HG03135 (cell line): ENCODE measurements around the gene TOP2B.

Experiments used
- ATAC-seq: cut with Tn5 transposase; IDR thresholded peaks from one replicate; pipeline ENCODE4 v1.9.1; 2021; ENCODE audit warnings: mild to moderate bottlenecking, moderate library complexity; ENCODE audit not compliant: unreplicated experiment

Gene TOP2B

DNA sequence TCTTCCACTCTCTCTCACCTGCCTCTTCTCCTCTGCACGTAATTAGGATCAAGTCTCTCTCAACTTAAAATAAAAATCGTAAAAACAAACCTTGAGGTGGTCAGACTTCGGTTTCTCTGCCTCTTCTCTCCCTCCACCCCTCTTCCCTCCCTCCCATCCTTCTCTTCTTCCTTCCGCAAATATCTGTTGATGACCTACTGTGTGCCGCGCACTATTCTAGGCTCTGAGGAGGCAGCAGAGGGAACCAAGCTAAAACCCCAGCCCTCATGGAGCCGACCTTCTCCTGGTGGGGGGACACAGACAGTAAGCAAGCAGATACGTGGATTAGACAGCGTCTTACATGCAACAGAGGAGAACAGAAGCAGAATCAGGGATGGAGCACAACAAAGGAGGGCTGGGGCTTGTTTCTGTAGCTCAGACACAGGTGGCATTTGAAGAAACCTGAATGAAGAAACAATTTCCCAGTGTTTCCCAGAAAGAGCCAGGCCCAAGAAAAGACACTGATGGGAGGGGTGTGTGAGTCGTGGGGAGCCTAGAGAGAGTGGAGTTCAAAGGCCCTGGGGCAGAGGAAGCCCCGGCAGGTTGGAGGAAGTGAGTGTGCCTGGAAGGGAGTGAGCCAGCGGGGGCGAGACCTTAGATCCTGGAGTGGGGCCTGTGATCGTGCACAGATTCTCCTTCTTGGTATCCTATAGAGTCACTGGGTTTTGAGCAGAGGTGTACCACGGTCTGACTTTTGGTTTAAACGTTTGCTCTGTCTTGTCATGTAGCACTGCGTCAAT is 80.5 kb downstream of the TOP2B start:
- ATAC-seq = no peak

DNA sequence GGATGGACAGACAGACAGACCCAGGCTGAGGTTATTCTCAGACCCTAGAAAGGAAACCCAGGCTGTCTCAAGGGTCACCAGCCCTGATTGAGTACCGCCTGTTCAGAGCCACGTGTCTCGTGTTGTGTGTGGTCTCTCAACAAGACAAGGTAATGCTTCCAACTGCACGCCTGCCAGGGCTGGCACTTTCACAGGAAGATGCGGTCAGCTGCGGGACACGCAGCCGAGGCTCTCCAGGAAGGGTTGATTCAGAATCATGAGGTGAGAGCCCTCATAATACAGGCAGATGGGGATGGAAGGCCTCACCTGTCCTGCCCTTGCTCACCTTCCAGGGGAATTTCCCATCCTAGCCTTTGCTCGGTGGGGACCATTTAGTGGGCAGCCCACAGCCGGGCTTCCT is 81.4 kb downstream of the TOP2B start:
- ATAC-seq = no peak

DNA sequence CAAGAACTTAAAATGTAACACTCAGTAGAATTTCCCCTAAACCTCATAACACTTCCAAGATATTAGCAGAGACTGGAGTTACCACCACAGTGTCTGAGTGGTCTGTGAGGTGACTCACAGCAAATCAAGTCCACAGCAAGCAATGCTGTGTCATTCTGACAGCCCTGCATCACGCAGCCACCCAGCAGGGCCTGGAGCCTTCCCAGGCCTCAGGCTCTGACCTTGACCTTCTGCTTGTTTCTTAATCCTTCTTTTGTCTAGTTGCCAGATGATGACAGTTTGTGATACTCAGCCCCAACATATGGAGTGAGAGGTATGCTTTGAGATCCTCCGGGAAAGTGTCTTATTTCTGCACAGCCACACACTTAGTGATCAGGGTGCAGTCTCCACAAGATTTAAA is 82.5 kb downstream of the TOP2B start:
- ATAC-seq = no peak

DNA sequence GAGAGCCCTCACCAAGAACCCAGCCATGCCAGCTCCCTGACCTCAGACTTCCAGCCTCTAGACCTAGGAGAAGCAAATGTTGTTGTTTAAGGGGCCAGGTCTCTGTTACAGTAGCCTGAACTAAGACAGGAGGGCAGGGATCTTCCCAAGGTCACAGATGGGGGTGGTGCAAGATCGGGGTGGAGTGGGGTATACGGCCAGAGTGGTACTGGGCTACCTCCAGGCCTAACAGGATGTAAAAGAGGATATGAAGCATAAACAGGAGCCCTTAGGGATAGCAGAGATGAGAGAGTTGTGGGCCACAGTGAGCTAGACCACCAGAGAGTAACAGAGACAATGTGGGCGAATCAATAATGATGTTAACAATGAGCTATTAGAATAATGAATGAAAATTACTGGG is 82.9 kb downstream of the TOP2B start:
- no peak for ATAC-seq

DNA sequence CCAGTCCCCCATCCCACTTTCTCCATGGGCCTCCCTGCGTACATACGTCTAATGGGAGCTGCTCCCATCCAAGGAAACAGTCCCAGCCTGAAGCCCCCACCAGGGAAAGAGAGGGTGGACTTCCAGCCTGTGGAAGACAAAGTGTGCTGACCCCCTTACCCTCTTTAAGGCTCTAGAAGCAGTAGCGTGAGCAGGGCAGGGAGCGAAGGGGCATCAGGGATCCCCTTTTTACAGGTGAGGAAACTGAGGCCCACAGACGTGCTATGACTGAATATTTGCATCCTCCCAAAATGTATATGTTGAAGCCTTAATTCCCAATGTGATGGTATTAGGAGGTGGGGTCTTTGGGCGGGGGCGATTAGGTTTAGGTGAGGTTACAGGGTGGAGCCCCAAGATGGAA is 83.4 kb downstream of the TOP2B start:
- no peak for ATAC-seq

DNA sequence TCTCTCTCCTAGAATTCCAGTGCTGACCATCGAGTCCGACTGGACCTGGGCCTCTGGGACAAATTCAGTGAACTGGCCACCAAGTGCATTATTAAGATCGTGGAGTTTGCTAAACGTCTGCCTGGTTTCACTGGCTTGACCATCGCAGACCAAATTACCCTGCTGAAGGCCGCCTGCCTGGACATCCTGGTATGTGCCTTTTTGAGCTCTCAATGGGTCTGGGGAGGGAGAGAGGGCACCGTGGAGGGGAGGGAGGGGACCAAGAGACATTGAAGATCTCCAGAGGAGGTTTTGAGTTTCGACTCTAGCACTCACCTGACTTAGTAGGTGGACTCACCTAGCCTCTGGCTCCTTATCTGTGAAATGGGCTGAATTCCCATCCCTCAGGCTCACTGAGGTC is 84.2 kb downstream of the TOP2B start:
- no peak for ATAC-seq

DNA sequence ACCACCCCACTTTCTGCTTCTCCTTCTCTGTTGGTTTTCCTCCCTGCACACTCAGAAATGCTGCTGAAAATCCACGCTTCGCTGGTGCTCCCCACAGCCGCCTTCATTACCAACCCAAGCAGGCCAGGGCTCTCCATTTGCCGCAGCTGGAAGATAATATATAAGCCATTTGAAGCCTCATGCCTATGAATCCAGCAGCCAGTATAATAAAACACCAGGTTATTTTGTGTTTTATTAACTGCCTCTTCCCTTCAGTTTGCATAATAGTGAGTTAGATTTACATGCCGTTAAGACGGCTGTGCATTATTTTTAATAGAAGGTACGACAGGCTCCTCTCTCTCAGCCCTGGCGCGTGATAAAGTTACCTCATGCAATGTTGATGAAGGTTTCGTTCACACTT is 86.6 kb downstream of the TOP2B start:
- ATAC-seq = no peak

DNA sequence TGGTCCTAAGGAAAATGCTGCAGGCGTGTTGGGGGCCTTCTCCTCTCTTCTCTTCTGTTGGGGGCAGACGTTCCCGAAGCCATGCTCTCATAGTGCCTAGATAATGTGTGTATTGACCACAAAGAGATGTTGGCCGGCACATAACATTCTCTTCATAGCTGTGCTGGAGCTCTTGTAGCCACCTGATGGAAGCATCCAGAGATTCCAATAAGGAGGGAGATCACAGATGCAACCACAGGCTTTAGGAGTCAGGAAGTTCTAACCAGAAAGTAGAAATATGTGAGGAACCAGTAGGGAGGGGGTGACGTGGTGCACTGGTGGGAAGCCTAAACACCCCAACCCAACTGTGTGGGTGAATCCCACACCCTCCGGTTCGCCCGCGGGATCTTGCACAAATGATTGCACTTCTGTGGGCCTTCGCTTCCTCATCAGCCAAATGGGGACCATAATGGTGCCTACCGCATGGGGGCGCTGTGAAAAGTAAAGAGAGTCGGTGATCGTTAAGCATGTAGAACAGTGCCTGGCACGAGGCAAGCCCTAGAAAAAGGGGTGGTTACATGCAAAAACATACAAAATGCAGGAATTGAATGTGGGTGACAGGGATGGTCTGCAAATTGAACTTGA is 87.8 kb downstream of the TOP2B start:
- no peak for ATAC-seq

DNA sequence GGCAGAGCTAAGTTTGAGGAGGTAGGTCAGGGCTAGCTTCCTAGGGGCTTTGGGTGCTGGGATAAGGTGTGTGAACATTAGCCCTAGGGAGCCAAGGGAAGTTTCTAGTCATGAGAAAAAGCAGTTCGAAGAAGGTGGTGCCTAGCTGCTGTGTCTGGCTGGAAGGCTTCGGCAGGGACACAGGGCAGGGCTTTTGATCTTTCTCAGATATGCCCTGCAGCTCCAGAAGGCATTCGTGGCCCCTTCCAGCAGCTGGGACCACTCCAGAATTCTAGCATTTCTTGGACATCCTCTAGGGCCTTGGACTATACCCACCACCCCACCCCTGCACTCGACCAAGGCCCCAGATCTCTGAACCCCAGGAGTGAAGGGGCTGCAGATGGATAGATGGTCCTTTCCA is 88.6 kb downstream of the TOP2B start:
- no peak for ATAC-seq

DNA sequence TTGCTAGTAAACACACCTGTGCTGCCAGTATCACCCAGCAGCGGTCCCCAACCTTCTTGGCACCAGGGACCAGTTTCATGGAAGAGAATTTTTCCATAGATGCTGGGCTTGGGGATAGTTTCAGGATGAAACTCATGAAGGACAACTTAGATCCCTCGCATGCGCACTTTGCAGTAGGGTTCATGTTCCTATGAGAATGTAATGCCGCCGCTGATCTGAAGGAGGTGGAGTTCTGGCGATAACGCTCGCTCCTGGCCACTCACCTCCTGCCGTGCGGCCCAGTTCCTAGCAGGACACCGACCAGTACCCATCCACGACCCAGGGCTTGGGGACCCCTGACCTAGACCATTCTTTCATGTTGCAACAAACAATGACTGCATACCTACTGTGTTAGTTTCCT is 89.7 kb downstream of the TOP2B start:
- ATAC-seq = no peak

DNA sequence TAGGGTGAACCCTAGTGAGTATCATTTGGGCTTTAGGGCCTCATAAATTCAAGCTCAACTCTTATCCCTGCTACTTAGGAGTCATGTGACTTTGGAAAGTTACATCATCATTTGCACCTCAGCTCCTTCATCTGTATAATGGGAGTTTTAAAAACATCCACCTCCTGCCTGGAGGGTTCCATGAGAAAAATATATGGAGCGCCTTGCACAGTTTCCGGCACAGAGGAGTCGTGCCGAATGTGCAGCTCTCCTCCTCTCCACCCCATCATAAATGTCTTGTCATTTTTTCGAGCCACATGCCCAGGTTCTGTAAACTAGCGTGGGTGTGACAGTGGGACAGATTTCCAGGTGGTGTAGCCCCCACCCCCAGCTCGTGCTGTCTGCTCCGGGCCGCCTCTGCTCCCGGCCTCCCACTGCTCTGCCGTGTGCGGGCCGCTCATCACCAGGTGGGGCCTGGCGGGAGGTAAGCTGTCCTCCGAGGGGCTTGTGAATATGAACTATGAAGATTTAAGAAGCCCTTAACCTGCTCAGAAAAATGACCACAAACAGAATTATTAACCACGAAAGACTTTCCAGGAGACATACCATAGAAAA is 90.4 kb downstream of the TOP2B start:
- ATAC-seq = no peak

DNA sequence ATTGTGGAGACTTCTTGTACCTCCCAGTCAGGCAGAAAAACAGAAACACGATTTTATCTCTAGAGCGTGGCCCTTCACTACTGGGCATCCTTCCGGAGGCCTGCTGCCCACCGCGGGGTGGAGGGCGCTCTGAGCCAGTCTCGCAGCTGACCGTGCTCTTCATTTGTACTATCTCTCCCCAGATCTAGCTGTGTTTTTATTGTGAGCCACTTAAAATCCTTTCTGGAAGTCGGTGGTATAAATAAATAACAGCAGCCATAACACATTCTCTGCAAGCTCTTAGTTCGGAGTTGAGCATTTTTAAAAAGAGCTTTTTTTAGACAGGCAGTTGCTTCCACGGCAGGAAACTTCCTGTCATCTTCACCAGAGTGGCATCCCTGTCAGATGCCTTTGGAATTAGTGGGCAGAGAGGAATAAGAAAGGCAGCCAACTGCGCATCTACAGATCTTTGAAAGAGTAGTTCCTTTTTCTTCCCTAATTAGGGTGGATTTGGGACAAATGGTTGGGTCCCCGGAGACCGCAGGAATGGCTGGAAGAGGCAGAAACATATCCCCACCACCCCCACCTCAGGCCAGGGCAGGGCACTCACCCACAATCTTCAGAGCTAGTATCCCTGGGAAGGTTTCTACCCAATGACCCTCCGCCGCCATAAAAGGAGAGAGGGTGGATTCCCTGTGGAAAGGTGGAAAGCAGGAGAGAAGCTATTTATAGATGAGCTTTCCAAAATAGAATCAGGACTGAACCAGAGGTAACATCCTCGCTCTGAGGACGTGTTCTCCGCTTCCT is 91.1 kb downstream of the TOP2B start:
- no peak for ATAC-seq

DNA sequence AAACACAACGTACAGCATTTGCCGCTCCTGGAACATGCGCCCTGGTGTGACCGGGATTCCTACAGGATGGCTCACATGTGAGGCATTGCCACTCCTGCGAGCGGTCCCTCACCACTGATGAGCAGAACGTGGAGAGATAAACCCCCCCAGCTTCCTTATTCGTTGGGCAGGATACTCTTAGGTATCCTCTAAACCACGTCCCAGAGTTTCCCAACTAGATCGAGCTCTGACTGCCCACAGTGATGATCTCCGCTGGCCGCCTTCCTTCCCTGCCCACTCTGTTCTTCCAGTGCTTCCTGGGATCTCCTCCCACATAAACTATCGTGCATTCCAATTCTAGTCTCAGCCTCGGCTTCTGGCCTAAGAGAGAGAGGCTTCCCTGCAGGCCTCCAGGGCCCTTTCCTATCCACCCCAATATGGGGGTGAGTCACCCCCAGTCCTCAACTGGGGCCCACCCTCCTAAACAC is 91.8 kb downstream of the TOP2B start:
- no peak for ATAC-seq

DNA sequence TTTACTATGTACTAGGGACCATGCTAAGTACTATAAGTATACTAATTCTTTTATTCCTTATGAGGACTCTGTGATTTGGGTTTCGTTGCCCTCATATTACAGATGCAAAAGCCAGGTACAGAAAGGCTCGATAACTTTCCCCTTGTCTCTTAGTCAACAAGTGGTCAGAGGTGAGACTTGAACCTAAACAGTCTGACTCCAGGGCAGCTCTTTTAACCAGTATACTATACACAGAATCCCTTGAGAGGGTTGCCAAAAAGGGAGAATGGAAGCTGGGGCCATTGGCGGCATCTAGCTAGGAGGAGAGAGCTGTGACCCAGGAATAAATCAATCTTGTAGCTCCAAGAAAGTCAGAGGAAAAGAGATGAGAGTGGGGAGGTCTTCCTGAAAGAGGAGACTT is 92.4 kb downstream of the TOP2B start:
- ATAC-seq = no peak

DNA sequence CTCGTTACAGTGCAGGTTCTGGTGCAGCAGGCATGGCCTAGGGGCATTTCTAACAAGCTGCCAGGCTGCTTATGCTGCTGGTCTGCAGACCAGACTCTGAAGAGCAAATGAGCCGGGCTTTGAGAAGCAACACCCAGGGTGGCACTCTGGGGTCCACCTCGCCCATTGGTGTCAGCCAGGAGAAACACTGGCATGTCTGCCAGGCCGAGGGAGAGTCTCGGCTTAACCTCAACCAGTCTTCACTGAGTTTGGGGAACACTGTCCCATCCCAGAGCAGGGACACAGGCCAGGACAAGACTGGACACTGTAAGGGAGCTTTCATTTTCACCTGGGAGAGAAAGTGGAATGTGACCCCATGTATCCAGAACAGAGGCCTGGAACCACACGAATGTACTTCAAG is 93.4 kb downstream of the TOP2B start:
- ATAC-seq = no peak

DNA sequence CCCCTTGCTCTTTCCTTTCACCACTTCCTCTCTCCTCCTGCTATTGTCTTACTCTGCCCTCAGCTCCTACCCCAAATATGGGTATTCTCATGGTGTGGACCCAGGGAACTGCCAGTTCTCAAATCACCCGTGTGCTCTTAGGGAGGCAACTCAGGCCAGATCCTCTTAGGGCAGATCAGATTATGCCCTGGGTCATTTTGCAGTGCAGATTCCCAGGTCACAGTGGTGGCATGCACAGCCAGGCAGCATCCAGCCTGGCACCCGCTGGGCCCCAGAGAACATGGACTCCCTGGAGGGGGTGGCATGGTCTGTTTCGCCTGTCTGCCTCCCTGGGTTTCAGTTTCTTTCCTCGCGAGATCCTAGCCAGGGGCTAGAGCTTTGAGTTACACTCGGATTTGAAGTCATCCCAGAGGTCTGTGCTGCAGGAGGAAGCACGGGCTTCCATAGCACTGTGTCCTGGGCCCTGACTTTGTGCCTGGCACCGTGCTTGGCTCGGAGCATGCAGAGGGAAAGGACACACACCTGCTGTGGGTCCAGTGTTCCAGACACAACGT is 96.1 kb downstream of the TOP2B start:
- no peak for ATAC-seq

DNA sequence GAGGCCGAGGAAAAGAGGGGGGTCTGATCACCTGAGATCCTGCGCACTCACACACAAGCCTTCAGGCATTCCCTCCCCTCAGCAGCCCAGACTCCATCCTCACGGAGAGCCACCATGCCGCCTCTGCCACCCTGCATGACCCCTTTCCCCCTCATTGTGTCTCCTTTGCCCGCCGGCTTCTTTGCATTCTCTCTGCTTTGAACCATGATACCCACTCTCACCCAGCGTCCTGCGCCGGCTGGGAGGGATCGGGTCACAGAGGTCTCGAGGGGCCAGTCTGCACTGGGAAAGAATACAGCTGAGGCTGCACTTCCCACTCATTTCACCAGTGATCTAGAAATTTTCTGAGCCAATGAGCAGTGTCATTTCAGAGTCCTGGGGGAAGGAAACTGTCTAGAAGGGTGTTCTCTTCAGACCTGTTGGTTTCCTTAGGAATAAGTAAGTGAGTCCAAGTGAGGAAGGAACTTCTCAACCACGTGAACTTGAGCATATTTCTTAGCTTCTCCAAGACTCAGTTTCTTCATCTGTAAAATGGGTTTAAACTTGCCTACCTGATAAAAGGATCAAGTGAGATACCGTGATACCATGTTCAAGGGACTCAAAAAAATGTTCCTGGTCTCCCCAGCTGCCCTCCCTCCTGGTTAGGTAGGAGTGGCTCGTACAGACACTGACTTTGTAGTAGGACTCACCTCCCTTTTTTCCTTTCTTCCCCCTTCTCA is 96.7 kb downstream of the TOP2B start:
- ATAC-seq = no peak

DNA sequence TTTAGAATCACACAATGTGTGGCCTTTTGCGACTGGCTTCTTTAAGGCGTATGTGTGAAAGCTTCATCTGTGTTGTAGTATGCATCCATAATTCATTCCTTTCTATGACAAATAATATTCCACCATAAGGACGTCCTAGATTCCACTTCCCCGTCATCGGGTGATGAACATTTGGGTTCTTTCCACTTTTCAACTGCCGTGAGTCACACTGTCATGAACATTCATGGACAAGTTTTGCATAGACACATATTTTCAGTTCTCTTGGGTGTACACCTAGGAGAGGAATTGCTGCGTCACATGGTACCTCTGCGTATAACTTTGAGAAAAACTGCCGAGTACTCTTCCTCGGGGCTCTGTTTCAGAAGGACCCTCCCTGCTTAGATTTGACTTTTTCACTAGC is 97.3 kb downstream of the TOP2B start:
- no peak for ATAC-seq

DNA sequence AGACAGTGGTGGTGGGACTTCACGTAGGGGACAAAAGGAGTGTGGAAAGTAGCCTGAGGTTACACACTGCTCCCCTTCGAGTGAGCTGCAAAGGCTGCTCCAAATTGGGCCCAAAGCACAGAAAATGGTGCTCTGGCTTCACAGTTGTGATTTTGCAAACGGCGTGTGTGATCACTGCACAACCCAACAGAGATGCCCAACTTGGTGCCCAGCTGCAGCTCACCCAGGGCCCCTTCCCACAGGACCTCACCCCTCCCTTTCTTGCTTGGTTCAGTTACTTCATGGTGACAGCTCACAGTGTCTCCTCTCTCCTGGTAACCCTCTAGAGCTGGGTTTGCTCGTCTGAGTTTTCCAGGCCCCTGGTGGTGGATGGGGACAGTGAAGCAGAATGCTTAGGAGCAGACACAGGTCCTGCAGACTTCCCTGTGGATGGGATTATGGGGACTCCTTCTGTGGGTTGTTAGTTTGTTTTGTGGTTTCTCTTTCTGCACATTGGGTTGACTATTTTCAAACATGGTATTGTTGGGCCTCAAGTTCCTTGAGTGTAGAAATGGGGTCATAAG is 98.3 kb downstream of the TOP2B start:
- ATAC-seq = no peak

DNA sequence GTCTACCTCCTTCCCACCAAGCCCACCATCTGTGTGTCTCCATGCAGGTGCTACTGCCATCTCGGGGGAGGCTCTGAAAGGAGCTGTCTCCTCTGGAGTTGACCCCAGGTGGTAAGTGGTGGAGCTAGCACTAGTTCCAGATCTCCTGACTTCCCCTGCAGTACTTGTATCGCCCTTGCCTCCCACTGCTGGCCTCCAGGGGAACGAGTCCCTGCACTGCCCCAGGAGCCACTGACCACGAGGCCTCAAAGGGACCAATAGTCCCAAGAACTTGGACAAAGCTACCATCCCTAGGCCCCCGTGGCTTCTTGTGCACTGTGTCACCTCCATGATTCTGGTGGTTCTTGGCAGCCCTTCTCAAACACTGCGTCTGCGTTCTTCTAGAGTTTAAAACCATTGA is 98.9 kb downstream of the TOP2B start:
- ATAC-seq = no peak
